ENCODE results near the gene PRMT5.

PRMT5 gene

GRCh38 chr14:22896356-22896755 is 32.8 kb downstream of the PRMT5 start:
- DNase-seq = no peak

- DNase-seq = no peak
Measured at GRCh38 chr14:22895402-22895801, 33.8 kb downstream of the PRMT5 start.

GRCh38 chr14:22893706-22894105 is 35.5 kb downstream of the PRMT5 start:
- no peak for DNase-seq

- DNase-seq = no peak
Measured at GRCh38 chr14:22892488-22892887, 36.7 kb downstream of the PRMT5 start.

- no peak for DNase-seq
Measured at GRCh38 chr14:22890416-22890815, 38.8 kb downstream of the PRMT5 start.

GRCh38 chr14:22888662-22889061 is 40.5 kb downstream of the PRMT5 start:
- no peak for DNase-seq

- DNase-seq = peak; percentile 70
Measured at GRCh38 chr14:22887990-22888378, 41.2 kb downstream of the PRMT5 start.

GRCh38 chr14:22887260-22887989 is 41.8 kb downstream of the PRMT5 start:
- peak; percentile 58 for DNase-seq

- peak; percentile 78 for DNase-seq
Measured at GRCh38 chr14:22886500-22887259, 42.5 kb downstream of the PRMT5 start.

GRCh38 chr14:22885975-22886374 is 43.2 kb downstream of the PRMT5 start:
- no peak for DNase-seq

GRCh38 chr14:22884738-22885523 is 44.2 kb downstream of the PRMT5 start:
- DNase-seq = no peak

GRCh38 chr14:22884076-22884737 is 45.0 kb downstream of the PRMT5 start:
- no peak for DNase-seq

- no peak for DNase-seq
Measured at GRCh38 chr14:22883173-22883976, 45.8 kb downstream of the PRMT5 start, which contains the start of gene REM2. Gene REM2 (plus strand): TSS chr14:22883222. CDS start chr14:22883288, 66 bp downstream.

GRCh38 chr14:22882529-22883172 is 46.5 kb downstream of the PRMT5 start:
- peak; percentile 40 for DNase-seq

GRCh38 chr14:22882064-22882463 is 47.1 kb downstream of the PRMT5 start:
- DNase-seq = no peak

- DNase-seq = no peak
Measured at GRCh38 chr14:22878271-22879246, 50.6 kb downstream of the PRMT5 start.

GRCh38 chr14:22877000-22877501 is 52.1 kb downstream of the PRMT5 start:
- DNase-seq = no peak

GRCh38 chr14:22875748-22876319 is 53.3 kb downstream of the PRMT5 start:
- DNase-seq = no peak

- DNase-seq = no peak
Measured at GRCh38 chr14:22875003-22875747, 54.0 kb downstream of the PRMT5 start.

Measured in activated CD4-positive, alpha-beta T cell treated with anti-CD3 and anti-CD28 coated beads for 48 hours (primary cell).